IMR-90 (cell line): Measurements from ENCODE around the gene SV2A. TPM values are rescaled to one million over a fixed set of nuclear protein-coding genes. Genes with fewer than 3 reads are reported as not detected.

Experiments used
- ATAC-seq: fragments of 200-7000 bp; cut with Tn5 transposase; 2 replicates; pipeline ENCODE4 v1.9.1; 2020; ENCODE audit warnings: low read depth, mild to moderate bottlenecking, moderate library complexity
- BruUV-seq: library from RNA; stranded (reverse); fragments of 400-500 nt; replicated peaks from 2 replicates; lab custom pipeline; 2021; lab: Mats Ljungman, UMichigan
- CTCF ChIA-PET: fragments of 300-600 bp; formaldehyde crosslinking; extraction: SDS; loops from one replicate; lab custom pipeline; 2021; ENCODE audit warnings: antibody characterized with exemption; lab: Yijun Ruan, JAX
- POLR2A ChIA-PET: fragments of 300-600 bp; sonication (Branson Sonifier 250); formaldehyde crosslinking; loops from one replicate; lab custom pipeline; 2022; ENCODE audit warnings: antibody characterized with exemption; ENCODE audit not compliant: unreplicated experiment; lab: Charles Lee
- DNase-seq: peaks from one replicate; pipeline ENCODE4 v3.0.0; 2013
- H2AFZ ChIP-seq: replicated peaks from 2 replicates; pipeline ENCODE3; 2013; ENCODE audit warnings: low read length, mild to moderate bottlenecking; ENCODE audit not compliant: poor library complexity
- H2AK5ac ChIP-seq: 2 replicates; pipeline ENCODE4 v1.6.1; 2013; ENCODE audit warnings: low read depth, low read length, inconsistent platforms
- H2AK9ac ChIP-seq: replicated peaks from 2 replicates; pipeline ENCODE3; 2013; ENCODE audit warnings: mild to moderate bottlenecking, low read depth, low read length, moderate library complexity; ENCODE audit not compliant: poor library complexity
- H2BK120ac ChIP-seq: 2 replicates; pipeline ENCODE4 v1.6.1; 2013; ENCODE audit warnings: low read depth, low read length, inconsistent platforms
- H2BK15ac ChIP-seq: 3 replicates; pipeline ENCODE4 v1.6.1; 2013; ENCODE audit warnings: low read depth, low read length, inconsistent platforms
- H2BK20ac ChIP-seq: 2 replicates; pipeline ENCODE4 v1.6.1; 2013; ENCODE audit warnings: low read depth, mild to moderate bottlenecking, inconsistent platforms, low read length, moderate library complexity
- H2BK5ac ChIP-seq: 2 replicates; pipeline ENCODE4 v1.6.1; 2013; ENCODE audit warnings: mild to moderate bottlenecking, low read depth, low read length, inconsistent platforms; ENCODE audit not compliant: poor library complexity, severe bottlenecking
- H3K14ac ChIP-seq: replicated peaks from 2 replicates; pipeline ENCODE4 v1.6.1; 2013; ENCODE audit warnings: low read depth, low read length, inconsistent platforms
- H3K18ac ChIP-seq: 2 replicates; pipeline ENCODE4 v1.6.1; 2013; ENCODE audit warnings: low read depth, low read length, control low read depth
- H3K23ac ChIP-seq: 2 replicates; pipeline ENCODE4 v1.6.1; 2013; ENCODE audit warnings: low read depth, low read length, inconsistent platforms
- H3K27ac ChIP-seq: 2 replicates; pipeline ENCODE4 v1.5.1; 2013; ENCODE audit warnings: mild to moderate bottlenecking, control low read depth, low read length; ENCODE audit not compliant: insufficient read depth
- H3K27me3 ChIP-seq: 2 replicates; pipeline ENCODE4 v1.6.1; 2013; ENCODE audit warnings: low read length; ENCODE audit not compliant: control insufficient read depth, insufficient read depth
- H3K36me3 ChIP-seq: 2 replicates; pipeline ENCODE4 v1.6.1; 2013; ENCODE audit warnings: low read length, mixed read lengths; ENCODE audit not compliant: control insufficient read depth, insufficient read depth
- H3K4ac ChIP-seq: 2 replicates; pipeline ENCODE4 v1.6.1; 2013; ENCODE audit warnings: low read depth, low read length, inconsistent platforms
- H3K4me1 ChIP-seq: 2 replicates; pipeline ENCODE4 v1.6.1; 2013; ENCODE audit warnings: low read length, mixed read lengths; ENCODE audit not compliant: control insufficient read depth, insufficient read depth
- H3K4me2 ChIP-seq: 2 replicates; pipeline ENCODE4 v1.6.1; 2013; ENCODE audit warnings: low read depth, mild to moderate bottlenecking, control low read depth, low read length, moderate library complexity
- H3K4me3 ChIP-seq: 2 replicates; pipeline ENCODE4 v1.5.1; 2013; ENCODE audit warnings: low read depth, mild to moderate bottlenecking, control low read depth, low read length, moderate library complexity; ENCODE audit not compliant: insufficient read depth
- H3K56ac ChIP-seq: 2 replicates; pipeline ENCODE4 v1.6.1; 2013; ENCODE audit warnings: low read length, inconsistent platforms; ENCODE audit not compliant: insufficient read depth; ENCODE audit errors: extremely low read depth
- H3K79me1 ChIP-seq, 2 experiments: 2 replicates each; pipeline ENCODE4 v1.6.1; 2013; ENCODE audit warnings: low read length in 2 of 2, inconsistent platforms in 1 of 2, low read depth in 1 of 2
- H3K9ac ChIP-seq: 2 replicates; pipeline ENCODE4 v1.6.1; 2013; ENCODE audit warnings: low read depth, low read length, control low read depth
- H3K9me1 ChIP-seq: 2 replicates; pipeline ENCODE4 v1.6.1; 2013; ENCODE audit warnings: low read length, inconsistent platforms; ENCODE audit not compliant: insufficient read depth
- H3K9me3 ChIP-seq: 2 replicates; pipeline ENCODE4 v1.6.1; 2013; ENCODE audit warnings: low read length; ENCODE audit not compliant: control insufficient read depth, insufficient read depth
- H4K20me1 ChIP-seq: 2 replicates; pipeline ENCODE4 v1.6.1; 2013; ENCODE audit warnings: low read length, inconsistent platforms; ENCODE audit not compliant: insufficient read depth
- H4K5ac ChIP-seq: 2 replicates; pipeline ENCODE4 v1.6.1; 2013; ENCODE audit warnings: mild to moderate bottlenecking, low read depth, low read length, control low read depth
- H4K8ac ChIP-seq, 2 experiments: 2 replicates each; pipeline ENCODE4 v1.6.1; 2013; ENCODE audit warnings: low read depth in 2 of 2, low read length in 2 of 2, control low read depth in 1 of 2, inconsistent platforms in 1 of 2
- H4K91ac ChIP-seq: 2 replicates; pipeline ENCODE4 v1.6.1; 2013; ENCODE audit warnings: low read depth, low read length, inconsistent platforms; ENCODE audit not compliant: insufficient read depth
- BHLHE40 ChIP-seq: fragments of 150-350 bp; IDR thresholded peaks from 2 replicates; pipeline ENCODE4 v1.6.1; 2016; ENCODE audit warnings: mild to moderate bottlenecking, low read depth, low read length
- CEBPB ChIP-seq: IDR thresholded peaks from 2 replicates; pipeline ENCODE4 v1.6.1; 2012; ENCODE audit warnings: low read depth, low read length, improper control_type of control experiment
- CHD1 ChIP-seq: IDR thresholded peaks from 2 replicates; pipeline ENCODE4 v1.6.1; 2012; ENCODE audit warnings: low read depth, low read length, improper control_type of control experiment
- CTCF ChIP-seq: conservative IDR thresholded peaks from 2 replicates; pipeline ENCODE4 v1.5.1; 2012; ENCODE audit warnings: mild to moderate bottlenecking, low read depth, low read length, improper control_type of control experiment
- FOS ChIP-seq: fragments of 150-350 bp; IDR thresholded peaks from 2 replicates; pipeline ENCODE4 v1.6.1; 2016; ENCODE audit warnings: low read depth, low read length
- MAZ ChIP-seq: IDR thresholded peaks from 2 replicates; pipeline ENCODE4 v1.6.1; 2012; ENCODE audit warnings: low read depth, mild to moderate bottlenecking, low read length, improper control_type of control experiment, moderate library complexity, borderline replicate concordance
- MXI1 ChIP-seq: IDR thresholded peaks from 2 replicates; pipeline ENCODE4 v1.6.1; 2012; ENCODE audit warnings: low read depth, mild to moderate bottlenecking, low read length, moderate library complexity, borderline replicate concordance
- NFE2L2 ChIP-seq: fragments of 150-350 bp; IDR thresholded peaks from 2 replicates; pipeline ENCODE4 v1.6.1; 2016; ENCODE audit warnings: low read depth, mild to moderate bottlenecking, low read length
- POLR2A ChIP-seq: IDR thresholded peaks from 2 replicates; pipeline ENCODE4 v1.6.1; 2012; ENCODE audit warnings: mild to moderate bottlenecking, low read depth, low read length
- RAD21 ChIP-seq: IDR thresholded peaks from 2 replicates; pipeline ENCODE4 v1.6.1; 2012; ENCODE audit warnings: low read length, improper control_type of control experiment
- RCOR1 ChIP-seq: IDR thresholded peaks from 2 replicates; pipeline ENCODE4 v1.6.1; 2012; ENCODE audit warnings: mild to moderate bottlenecking, low read length, improper control_type of control experiment; ENCODE audit not compliant: insufficient replicate concordance
- RFX5 ChIP-seq: IDR thresholded peaks from 2 replicates; pipeline ENCODE4 v1.8.0; 2012; ENCODE audit warnings: low read depth, mild to moderate bottlenecking, low read length, moderate library complexity
- WGBS, 2 experiments: methylation state at CpG; one replicate each; pipeline versions ENCODE4 v1.1.5 to v1.1.7; 2013; ENCODE audit warnings: missing lambda C conversion rate in 2 of 2; ENCODE audit not compliant: insufficient read length in 1 of 2; ENCODE audit errors: extremely low coverage in 2 of 2; 5-methylcytosine and 5-hydroxymethylcytosine counted together
- dilution Hi-C: fragments of 300-500 bp; cut with HindIII; formaldehyde crosslinking; loops from one replicate; pipeline ENCODE4 v1.14.3; 2018; ENCODE audit warnings: low sequenced_read_pairs; ENCODE audit not compliant: unreplicated experiment
- in situ Hi-C: fragments of 300-500 bp; cut with MboI; formaldehyde crosslinking; loops from 3 replicates; pipeline ENCODE4 v1.14.3; 2019; ENCODE audit warnings: low sequenced_read_pairs, inconsistent platforms, mixed read lengths
- intact Hi-C: fragments of 100-400 bp; cut with micrococcal nuclease; formaldehyde crosslinking; loops from 2 replicates; pipeline ENCODE4 v1.10.0; 2022
- polyA plus RNA-seq, 3 experiments: library from polyadenylated mRNA; depleted of rRNA; stranded (reverse); fragments of >200 nt; gene quantifications; 2 replicates each; pipeline ENCODE4 v1.2.3, GENCODE V29; 2012; ENCODE audit warnings: low replicate concordance in 1 of 3
- total RNA-seq: library from RNA; depleted of rRNA; stranded (reverse); fragments of >200 nt; gene quantifications from 2 replicates; pipeline ENCODE4 v1.2.3, GENCODE V29; 2012

Gene SV2A
- total and polyA plus RNA-seq, 2 of the 4 experiments (the other 2 are of a cell fraction): 15.4 to 19.6 TPM

GRCh38 chr1:149965440-149965839 is 47.8 kb upstream of the SV2A start:
- Histone ChIP-seq H4K8ac (no peak overlapping the region), H2AFZ (no peak overlapping the region), H2BK15ac (no peak overlapping the region), H3K4me3 (no peak overlapping the region), H3K14ac (no peak overlapping the region), H3K9me1 (peaks cover 7% of the 10 kb centered on the region), H4K5ac (no peak overlapping the region), H4K91ac (no peak overlapping the region), H3K4me2 (no peak overlapping the region), H3K4me1 (peaks cover 5% of the 10 kb centered on the region), H3K9ac (no peak overlapping the region), H3K56ac (no peak overlapping the region), H3K36me3 (peaks cover 27% of the 10 kb centered on the region), H3K9me3 (no peaks in the 10 kb centered on the region), H2BK5ac (no peak overlapping the region), H3K4ac (no peak overlapping the region), H2AK9ac (no peak overlapping the region), H3K27ac (no peak overlapping the region), H3K27me3 (no peaks in the 10 kb centered on the region), H4K20me1 (no peaks in the 10 kb centered on the region; the same call in 1 of the 2 replicates), H2BK20ac (no peak overlapping the region), H2BK120ac (no peak overlapping the region), H3K23ac (no peak overlapping the region), H3K79me1 (peaks cover 12 to 33% of the 10 kb centered on the region in 2 experiments; a peak in 3 of 4 replicates), H2AK5ac (no peak overlapping the region), H3K18ac (no peak overlapping the region)
- TF ChIP-seq MAZ (no peak), RFX5 (no peak), CHD1 (no peak), BHLHE40 (no peak), RAD21 (no peak), CEBPB (no peak), MXI1 (no peak), POLR2A (no peak), CTCF (no peak), FOS (no peak), RCOR1 (no peak), NFE2L2 (no peak)
- DNase-seq (no peak), ATAC-seq (no peak)
- CTCF ChIA-PET: interaction anchor here (1.0 to 1.1 kb wide), 2 partner anchors 18 to 222 kb away, joined by 3 read pairs; no protein-coding TSS in a partner anchor
- dilution Hi-C loops: no loop called here
- POLR2A ChIA-PET: no interaction called here
- WGBS, 2 experiments: no CpG with 5 or more reads among the region's 3 CpGs
- no TSS peak for BruUV-seq
- intact Hi-C loops: no loop called here
- in situ Hi-C loops: no loop called here
